Prostate gland (tissue), 2 donors: ENCODE results near the gene ZC3H18. TPM values are rescaled to one million over a fixed set of nuclear protein-coding genes. Genes with fewer than 3 reads are reported as not detected.

ENCODE experiments used
- DNase-seq: peaks from one replicate; pipeline ENCODE4 v3.0.0-alpha.2; 2019; ENCODE audit warnings: low spot score
- H3K27ac ChIP-seq, 2 donors: fragments of 200-600 bp; sonication (generic); 2 replicates each; pipeline ENCODE4 v1.5.1; 2017 to 2019
- H3K27me3 ChIP-seq: fragments of 200-600 bp; sonication (generic); replicated peaks from 2 replicates; pipeline ENCODE4 v1.5.1; 2019; ENCODE audit not compliant: insufficient read depth
- H3K36me3 ChIP-seq, 2 donors: fragments of 200-600 bp; sonication (generic); 1 replicate in 1 of 2; 2 replicates in 1 of 2; pipeline versions ENCODE4 v1.5.1 to v1.8.1; 2017 to 2019
- H3K4me1 ChIP-seq: fragments of 200-600 bp; sonication (generic); replicated peaks from 2 replicates; pipeline ENCODE4 v1.5.1; 2019
- H3K4me3 ChIP-seq, 2 donors: fragments of 200-600 bp; sonication (generic); 2 replicates each; pipeline ENCODE4 v1.5.1; 2017 to 2019
- H3K9me3 ChIP-seq: fragments of 200-600 bp; sonication (generic); 2 replicates; pipeline ENCODE4 v1.5.1; 2017
- CTCF ChIP-seq, 4 experiments: fragments of 200-600 bp in 2 of 4; fragments of 450-650 bp in 2 of 4; sonication (generic) in 2 of 4; IDR thresholded peaks; 1 replicate in 3 of 4; 2 replicates in 1 of 4; pipeline ENCODE4 v1.5.1; 2016 to 2019; ENCODE audit warnings: antibody characterized with exemption in 4 of 4, mild to moderate bottlenecking in 2 of 4, moderate library complexity in 2 of 4
- POLR2A ChIP-seq: fragments of 450-650 bp; IDR thresholded peaks from one replicate; pipeline ENCODE4 v1.6.1; 2016; ENCODE audit warnings: antibody characterized with exemption, mild to moderate bottlenecking
- POLR2AphosphoS5 ChIP-seq: sonication (generic); formaldehyde crosslinking; IDR thresholded peaks from one replicate; pipeline ENCODE4 v1.6.1; 2017; ENCODE audit warnings: antibody characterized with exemption
- WGBS: methylation state at CpG from one replicate; pipeline ENCODE4 v1.1.5; 2018; 5-methylcytosine and 5-hydroxymethylcytosine counted together
- intact Hi-C: fragments of 100-400 bp; cut with DNase I; formaldehyde crosslinking; loops from one replicate; pipeline ENCODE4 v1.14.2; 2022
- total RNA-seq, 2 donors: library from RNA; depleted of rRNA; stranded (reverse); fragments of >200 nt; gene quantifications; one replicate each; pipeline ENCODE4 v1.1.0, GENCODE V29; 2016

Gene ZC3H18
- total RNA-seq, 2 donors from 2014 or later = 26.7 to 50.7 TPM

GRCh38 chr16:88548985-88549384 is 21.2 kb upstream of the ZC3H18 start:
- H3K4me1 ChIP-seq = no peaks in the 10 kb centered on the region
- WGBS = 70% methylated on average over 13 of the region's 13 CpGs
- H3K36me3 ChIP-seq = no peaks in the 10 kb centered on the region
- TF ChIP-seq POLR2A = no peak
- no peak for TF ChIP-seq CTCF (IDR thresholded peaks at IDR 0.05)
- no peak for TF ChIP-seq POLR2AphosphoS5
- intact Hi-C loops = no loop called here
- DNase-seq = no peak
- H3K9me3 ChIP-seq = no peaks in the 10 kb centered on the region
- H3K4me3 ChIP-seq = no peak overlapping the region
- H3K27ac ChIP-seq = no peak overlapping the region
- H3K27me3 ChIP-seq = no peaks in the 10 kb centered on the region

- WGBS = 68% methylated on average over 12 of the region's 12 CpGs
- Histone ChIP-seq H3K36me3 (no peaks in the 10 kb centered on the region), H3K4me3 (no peak overlapping the region), H3K27ac (no peak overlapping the region), H3K4me1 (no peaks in the 10 kb centered on the region), H3K27me3 (no peaks in the 10 kb centered on the region), H3K9me3 (no peaks in the 10 kb centered on the region)
- intact Hi-C loops = no loop called here
- no peak for TF ChIP-seq CTCF (IDR thresholded peaks at IDR 0.05)
- TF ChIP-seq POLR2AphosphoS5 = no peak
- no peak for TF ChIP-seq POLR2A
- DNase-seq = no peak
These were observed 20.4 kb upstream of the ZC3H18 start for GRCh38 chr16:88549671-88550245.

GRCh38 chr16:88550246-88550661 is 19.9 kb upstream of the ZC3H18 start:
- Histone ChIP-seq H3K9me3 (no peaks in the 10 kb centered on the region), H3K4me3 (no peak overlapping the region), H3K4me1 (no peaks in the 10 kb centered on the region), H3K27me3 (no peaks in the 10 kb centered on the region), H3K27ac (no peak overlapping the region), H3K36me3 (no peaks in the 10 kb centered on the region)
- no peak for DNase-seq
- intact Hi-C loops = no loop called here
- WGBS = 66% methylated on average over 16 of the region's 16 CpGs
- TF ChIP-seq POLR2A (no peak), CTCF (IDR thresholded peaks at IDR 0.05) (no peak), POLR2AphosphoS5 (no peak)

- intact Hi-C loops = no loop called here
- H3K27me3 ChIP-seq = no peaks in the 10 kb centered on the region
- H3K27ac ChIP-seq = no peak overlapping the region
- no peaks in the 10 kb centered on the region for H3K4me1 ChIP-seq
- no peaks in the 10 kb centered on the region for H3K36me3 ChIP-seq
- no peak overlapping the region for H3K4me3 ChIP-seq
- H3K9me3 ChIP-seq = no peaks in the 10 kb centered on the region
- DNase-seq = no peak
- TF ChIP-seq POLR2A (no peak), POLR2AphosphoS5 (no peak), CTCF (IDR thresholded peaks at IDR 0.05) (no peak)
- 90% methylated on average over 10 of the region's 10 CpGs for WGBS
These were observed 18.0 kb upstream of the ZC3H18 start for GRCh38 chr16:88552166-88552565.

- WGBS = 80% methylated on average over 13 of the region's 13 CpGs
These were observed 17.4 kb upstream of the ZC3H18 start for GRCh38 chr16:88552815-88553214.

More at GRCh38 chr16:88552815-88553214, 17.4 kb upstream of the ZC3H18 start:
- no peaks in the 10 kb centered on the region for H3K27me3 ChIP-seq
- intact Hi-C loops = no loop called here
- H3K9me3 ChIP-seq = no peaks in the 10 kb centered on the region
- H3K4me1 ChIP-seq = no peaks in the 10 kb centered on the region
- TF ChIP-seq POLR2AphosphoS5 (no peak), CTCF (IDR thresholded peaks at IDR 0.05) (no peak), POLR2A (no peak)
- no peak for DNase-seq
- no peak overlapping the region for H3K4me3 ChIP-seq
- no peaks in the 10 kb centered on the region for H3K36me3 ChIP-seq
- no peak overlapping the region for H3K27ac ChIP-seq
